Esophagus muscularis mucosa (tissue), 4 donors: Measurements from ENCODE around the gene SCG2. TPM values are rescaled to one million over a fixed set of nuclear protein-coding genes. Genes with fewer than 3 reads are reported as not detected.

Experiments
- DNase-seq: peaks from one replicate; pipeline ENCODE4 v3.0.0-alpha.2; 2017; ENCODE audit errors: extremely low spot score
- H3K27ac ChIP-seq, 4 donors: fragments of 200-600 bp; sonication (generic); replicated peaks in 1 of 4; 1 replicate in 3 of 4; 2 replicates in 1 of 4; pipeline ENCODE4 v1.5.1; 2016 to 2019; ENCODE audit warnings: mild to moderate bottlenecking in 1 of 4
- H3K27me3 ChIP-seq, 4 donors: fragments of 200-600 bp; sonication (generic); one replicate each; pipeline versions ENCODE4 v1.5.1 to v1.6.0; 2016 to 2019
- H3K36me3 ChIP-seq, 4 donors: fragments of 200-600 bp; sonication (generic); one replicate each; pipeline ENCODE4 v1.5.1; 2016 to 2019
- H3K4me1 ChIP-seq, 4 donors: fragments of 200-600 bp; sonication (generic); one replicate each; pipeline ENCODE4 v1.5.1; 2016 to 2019
- H3K4me3 ChIP-seq, 4 donors: fragments of 200-600 bp; sonication (generic); 1 replicate in 2 of 4; 2 replicates in 2 of 4; pipeline ENCODE4 v1.5.1; 2016 to 2019; ENCODE audit warnings: mild to moderate bottlenecking in 4 of 4, moderate library complexity in 1 of 4
- H3K9me3 ChIP-seq, 4 donors: fragments of 200-600 bp; sonication (generic); 1 replicate in 3 of 4; 2 replicates in 1 of 4; pipeline ENCODE4 v1.5.1; 2016 to 2019
- EP300 ChIP-seq: sonication (generic); formaldehyde crosslinking; IDR thresholded peaks from one replicate; pipeline ENCODE4 v1.6.1; 2017; ENCODE audit warnings: antibody characterized with exemption
- POLR2A ChIP-seq: fragments of 450-650 bp; IDR thresholded peaks from one replicate; pipeline ENCODE4 v1.6.1; 2017; ENCODE audit warnings: antibody characterized with exemption, moderate library complexity, mild to moderate bottlenecking, low read depth
- POLR2AphosphoS5 ChIP-seq, 2 donors: sonication (generic); formaldehyde crosslinking; IDR thresholded peaks; one replicate each; pipeline ENCODE4 v1.6.1; 2017; ENCODE audit warnings: antibody characterized with exemption in 2 of 2
- WGBS: methylation state at CpG from one replicate; pipeline ENCODE4 v1.1.5; 2018; 5-methylcytosine and 5-hydroxymethylcytosine counted together
- intact Hi-C: fragments of 100-400 bp; cut with DNase I; formaldehyde crosslinking; loops from one replicate; pipeline ENCODE4 v1.15.1; 2023
- total RNA-seq, 4 donors: library from RNA; depleted of rRNA; stranded (reverse); fragments of >200 nt; gene quantifications; one replicate each; pipeline versions ENCODE4 v1.1.0 to v1.2.1, GENCODE V29; 2016
- TF ChIP-seq, protein P1 (sequence below), 3 experiments: fragments of 200-600 bp in 2 of 3; fragments of 450-650 bp in 1 of 3; sonication (generic) in 2 of 3; IDR thresholded peaks; one replicate each; pipeline ENCODE4 v1.5.1; 2017 to 2019; ENCODE audit warnings: antibody characterized with exemption in 3 of 3, mild to moderate bottlenecking in 2 of 3, moderate library complexity in 1 of 3

SCG2 gene
- total RNA-seq, 4 donors from 2014 or later: 1.7 to 8.3 (median 3.0) TPM

DNA sequence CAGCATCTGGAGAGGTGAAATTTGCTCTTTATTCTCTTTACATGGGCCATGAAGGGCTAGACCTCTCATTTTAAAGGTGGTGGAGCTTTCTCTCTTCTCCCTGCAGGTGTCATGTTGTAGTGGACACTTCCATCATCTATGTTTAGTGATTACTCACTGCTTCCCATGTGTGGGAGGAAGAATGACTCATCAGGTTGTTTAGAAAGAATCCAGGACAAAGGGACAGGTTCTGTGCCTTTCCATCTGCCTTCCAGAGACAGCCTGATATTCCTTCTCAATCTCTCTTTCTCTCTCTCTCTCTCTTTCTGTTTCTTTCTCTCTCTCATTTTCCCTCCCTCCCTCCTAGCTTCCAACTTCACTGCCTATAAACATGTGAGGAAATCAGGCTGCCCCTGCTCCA, 38.7 kb downstream of the SCG2 start:
- no peaks in the 10 kb centered on the region for H3K27me3 ChIP-seq
- no peaks in the 10 kb centered on the region for H3K9me3 ChIP-seq
- intact Hi-C loops: no loop called here
- no peak for DNase-seq
- TF ChIP-seq POLR2AphosphoS5 (IDR thresholded peaks at IDR 0.05): peak in 1 of 2 donors; percentile 19
- no peak for TF ChIP-seq EP300
- H3K4me1 ChIP-seq: peaks cover 0 to 8% (median 5%) of the 10 kb centered on the region in 4 donors
- H3K27ac ChIP-seq: no peak overlapping the region
- no peaks in the 10 kb centered on the region for H3K36me3 ChIP-seq
- H3K4me3 ChIP-seq: no peak overlapping the region

- DNase-seq: no peak
- peaks cover 0 to 8% (median 5%) of the 10 kb centered on the region in 4 donors for H3K4me1 ChIP-seq
- intact Hi-C loops: no loop called here
- no peak overlapping the region for H3K27ac ChIP-seq
- no peaks in the 10 kb centered on the region for H3K27me3 ChIP-seq
- H3K4me3 ChIP-seq: no peak overlapping the region
- TF ChIP-seq POLR2AphosphoS5 (IDR thresholded peaks at IDR 0.05) (no peak), POLR2A (no peak), EP300 (no peak)
- TF ChIP-seq, protein P1, sequence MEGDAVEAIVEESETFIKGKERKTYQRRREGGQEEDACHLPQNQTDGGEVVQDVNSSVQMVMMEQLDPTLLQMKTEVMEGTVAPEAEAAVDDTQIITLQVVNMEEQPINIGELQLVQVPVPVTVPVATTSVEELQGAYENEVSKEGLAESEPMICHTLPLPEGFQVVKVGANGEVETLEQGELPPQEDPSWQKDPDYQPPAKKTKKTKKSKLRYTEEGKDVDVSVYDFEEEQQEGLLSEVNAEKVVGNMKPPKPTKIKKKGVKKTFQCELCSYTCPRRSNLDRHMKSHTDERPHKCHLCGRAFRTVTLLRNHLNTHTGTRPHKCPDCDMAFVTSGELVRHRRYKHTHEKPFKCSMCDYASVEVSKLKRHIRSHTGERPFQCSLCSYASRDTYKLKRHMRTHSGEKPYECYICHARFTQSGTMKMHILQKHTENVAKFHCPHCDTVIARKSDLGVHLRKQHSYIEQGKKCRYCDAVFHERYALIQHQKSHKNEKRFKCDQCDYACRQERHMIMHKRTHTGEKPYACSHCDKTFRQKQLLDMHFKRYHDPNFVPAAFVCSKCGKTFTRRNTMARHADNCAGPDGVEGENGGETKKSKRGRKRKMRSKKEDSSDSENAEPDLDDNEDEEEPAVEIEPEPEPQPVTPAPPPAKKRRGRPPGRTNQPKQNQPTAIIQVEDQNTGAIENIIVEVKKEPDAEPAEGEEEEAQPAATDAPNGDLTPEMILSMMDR (IDR thresholded peaks at IDR 0.05): no peak
- 92% methylated on average over 2 of the region's 2 CpGs for WGBS
- H3K36me3 ChIP-seq: no peaks in the 10 kb centered on the region
- no peaks in the 10 kb centered on the region for H3K9me3 ChIP-seq
These were observed 40.1 kb downstream of the SCG2 start for GRCh38 chr2:223562078-223562477.

DNA sequence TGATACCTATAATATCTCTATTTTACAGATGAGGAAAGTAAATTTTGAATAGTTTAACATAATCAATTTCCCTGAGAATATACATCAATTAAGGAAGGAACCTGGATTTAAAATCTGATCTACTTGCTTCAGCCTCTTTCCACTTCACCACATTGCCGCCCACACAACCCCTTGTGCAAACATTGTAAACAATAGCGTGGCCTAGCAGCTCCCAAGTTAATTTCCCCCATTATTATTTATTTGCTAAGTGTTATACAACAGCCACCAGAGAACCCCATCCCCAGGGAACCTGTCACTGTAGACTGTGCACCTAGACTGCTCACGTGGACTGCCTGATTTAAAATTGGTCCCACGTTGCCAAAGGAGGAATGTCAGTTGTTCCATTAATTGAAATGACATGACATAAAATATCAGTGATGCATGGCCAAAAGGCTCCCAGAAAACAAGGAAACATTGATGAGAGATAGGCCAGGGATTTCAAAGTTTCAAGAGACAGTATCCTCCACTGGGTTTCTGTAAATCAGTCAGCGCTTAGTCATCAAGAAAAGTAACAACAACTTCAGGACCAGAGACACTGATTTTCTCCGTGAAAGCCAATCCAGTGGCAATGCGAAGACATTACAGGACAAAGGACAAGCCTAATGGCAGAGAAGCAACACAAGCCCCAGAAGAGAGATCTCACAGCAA, 41.3 kb downstream of the SCG2 start:
- intact Hi-C loops: no loop called here

DNA sequence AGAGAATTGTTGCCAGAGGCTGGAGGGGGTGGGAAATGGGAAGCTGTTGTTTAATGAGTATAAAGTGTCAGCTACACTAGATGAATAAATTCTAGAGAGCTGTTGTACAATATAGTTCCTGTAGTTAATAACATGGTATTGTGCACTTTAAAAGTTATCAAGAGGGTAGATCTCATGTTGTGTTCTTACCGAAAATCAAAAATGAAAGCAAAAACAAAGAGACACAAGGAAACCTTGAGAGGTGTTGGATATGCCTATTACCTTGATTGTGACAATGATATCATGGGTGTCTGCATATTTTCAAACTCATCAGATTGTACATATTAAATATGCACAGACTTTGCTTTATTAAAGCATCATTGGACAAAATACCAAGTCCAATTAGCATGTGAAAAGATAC, 43.2 kb downstream of the SCG2 start:
- no peak overlapping the region for H3K27ac ChIP-seq
- peaks cover 0 to 8% (median 5%) of the 10 kb centered on the region in 4 donors for H3K4me1 ChIP-seq
- TF ChIP-seq, protein P1 (IDR thresholded peaks at IDR 0.05): no peak
- no peak for TF ChIP-seq POLR2AphosphoS5 (IDR thresholded peaks at IDR 0.05)
- no peak for TF ChIP-seq EP300
- intact Hi-C loops: no loop called here
- no peaks in the 10 kb centered on the region for H3K36me3 ChIP-seq
- H3K9me3 ChIP-seq: no peaks in the 10 kb centered on the region
- no peaks in the 10 kb centered on the region for H3K27me3 ChIP-seq
- DNase-seq: no peak
- no peak overlapping the region for H3K4me3 ChIP-seq
- 59% methylated on average over 1 of the region's 1 CpG for WGBS

More for the DNA sequence above, 41.3 kb downstream of the SCG2 start:
- whole genome bisulfite sequencing: 81% methylated on average over 7 of the region's 7 CpGs
- H3K9me3 ChIP-seq: no peaks in the 10 kb centered on the region
- TF ChIP-seq, protein P1 (IDR thresholded peaks at IDR 0.05): no peak
- no peak for TF ChIP-seq EP300
- no peak for TF ChIP-seq POLR2A
- no peak for TF ChIP-seq POLR2AphosphoS5 (IDR thresholded peaks at IDR 0.05)
- DNase-seq: no peak
- peaks cover 0 to 8% (median 5%) of the 10 kb centered on the region in 4 donors for H3K4me1 ChIP-seq
- H3K27me3 ChIP-seq: no peaks in the 10 kb centered on the region
- no peaks in the 10 kb centered on the region for H3K36me3 ChIP-seq
- no peak overlapping the region for H3K4me3 ChIP-seq
- no peak overlapping the region for H3K27ac ChIP-seq

DNA sequence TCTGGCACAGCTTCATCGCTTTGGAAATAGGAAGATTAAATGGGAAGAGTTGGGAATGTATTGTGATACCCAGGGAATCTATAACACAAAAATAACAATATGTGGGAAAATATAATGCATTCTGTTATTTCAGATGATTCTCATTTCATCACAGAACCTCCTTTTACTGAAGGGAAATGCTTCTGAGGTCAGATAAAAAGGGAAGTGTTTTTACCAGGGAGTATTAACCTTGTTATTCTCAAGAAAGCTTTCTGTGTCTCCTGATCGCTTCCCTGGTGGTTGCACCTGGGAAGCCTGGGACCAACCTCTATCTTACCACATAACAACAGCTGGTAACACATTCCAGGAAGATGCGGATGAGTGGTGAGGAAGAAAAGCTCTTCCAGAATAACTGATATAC, 47.2 kb downstream of the SCG2 start:
- H3K27me3 ChIP-seq: no peaks in the 10 kb centered on the region
- H3K4me3 ChIP-seq: no peak overlapping the region
- H3K27ac ChIP-seq: no peak overlapping the region
- H3K36me3 ChIP-seq: no peaks in the 10 kb centered on the region
- no peak for DNase-seq
- WGBS: 81% methylated on average over 3 of the region's 3 CpGs
- TF ChIP-seq, protein P1 (IDR thresholded peaks at IDR 0.05): no peak
- TF ChIP-seq POLR2A: no peak
- no peak for TF ChIP-seq POLR2AphosphoS5 (IDR thresholded peaks at IDR 0.05)
- TF ChIP-seq EP300: no peak
- intact Hi-C loops: no loop called here
- H3K4me1 ChIP-seq: no peaks in the 10 kb centered on the region
- no peaks in the 10 kb centered on the region for H3K9me3 ChIP-seq
